ENCODE data around the gene MCRIP2. TPM values are rescaled to one million over a fixed set of nuclear protein-coding genes. Genes with fewer than 3 reads are reported as not detected.

MCRIP2 gene
- total and polyA plus RNA-seq, 2 of the 8 experiments (the other 6 are each of a cell fraction or from before 2014, with no cell fraction given) = 45.4 to 75.5 TPM

DNA sequence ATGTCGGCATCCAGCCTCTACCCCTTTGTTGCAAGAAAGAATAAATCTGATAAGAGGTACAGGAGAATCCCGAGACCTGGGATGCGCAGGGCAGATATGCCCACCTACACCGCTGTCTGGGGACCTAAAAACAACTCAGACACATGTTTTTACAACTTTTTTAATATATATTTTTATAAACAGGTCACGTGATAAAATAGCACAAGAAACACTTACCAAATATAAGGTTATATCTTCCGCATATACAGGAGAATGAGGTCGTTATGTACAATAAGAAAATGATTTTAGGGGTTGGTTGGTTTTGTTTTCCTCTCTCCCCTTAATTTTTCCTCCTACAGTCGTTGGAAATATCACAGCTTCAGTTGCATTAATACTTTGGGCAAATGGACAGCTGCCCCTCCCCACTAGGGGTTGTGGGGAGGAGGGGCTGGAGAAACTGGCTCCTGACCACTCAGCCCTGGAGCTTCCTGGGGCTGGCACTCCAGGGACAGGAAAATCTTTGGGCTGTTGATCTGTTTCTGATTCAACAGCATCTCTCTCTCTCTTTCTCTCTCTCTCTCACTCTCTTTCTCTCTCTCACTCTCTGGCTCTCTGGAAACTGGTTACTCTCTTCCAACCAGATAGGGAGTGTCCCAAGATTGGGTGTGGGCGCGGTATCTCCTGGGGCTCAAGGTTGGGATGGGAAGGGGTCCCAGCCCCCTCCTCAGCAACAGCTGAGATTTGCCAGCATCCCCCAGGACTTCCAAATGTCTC, 50.9 kb downstream of the MCRIP2 start:
- WGBS, 2 experiments (ENCODE audit: extremely low coverage in 1 of 2, insufficient coverage in 1 of 2, insufficient read length in 1 of 2, insufficient replicate concordance in 2 of 2, low coverage in 1 of 2, low lambda C conversion rate in 2 of 2, missing lambda C conversion rate in 1 of 2) = 75% methylated on average over 10 of the region's 10 CpGs; no CpG with 5 or more reads in 1 of the 2 experiments
- Histone ChIP-seq H2BK15ac (ENCODE audit: low read length) (no peak overlapping the region), H4K20me1 (replicated peaks in 1 of 2; ENCODE audit: control insufficient read depth in 1 of 2, insufficient read depth in 2 of 2, low read length in 2 of 2) (peaks cover 0 to 11% of the 10 kb centered on the region in 2 experiments), H3K4me3 (ENCODE audit: extremely low read depth in 1 of 4, insufficient read depth in 2 of 4, low read depth in 3 of 4, low read length in 4 of 4) (no peak overlapping the region), H3K4ac (replicated peaks; ENCODE audit: insufficient read length, low read depth, low read length) (no peak overlapping the region), H3K79me1 (ENCODE audit: low read depth, low read length) (peaks cover 4% of the 10 kb centered on the region), H3K9me3 (ENCODE audit: insufficient read depth in 2 of 2, low read depth in 1 of 2, low read length in 1 of 2) (no peaks in the 10 kb centered on the region), H3K27ac (ENCODE audit: low read depth, low read length) (no peak overlapping the region), H3K14ac (ENCODE audit: insufficient read length) (no peak overlapping the region), H3K9ac (replicated peaks in 1 of 4; ENCODE audit: extremely low read depth in 1 of 4, low read depth in 3 of 4, low read length in 3 of 4) (no peak overlapping the region), H2BK20ac (ENCODE audit: low read length) (no peak overlapping the region), H2BK120ac (replicated peaks; ENCODE audit: low read depth, low read length) (no peak overlapping the region), H3K4me2 (ENCODE audit: insufficient read depth in 1 of 2, low read depth in 2 of 2, low read length in 2 of 2) (no peak overlapping the region; a peak in 1 of 4 replicates), H3K23ac (ENCODE audit: insufficient read length) (no peak overlapping the region), H2BK5ac (ENCODE audit: low read depth, low read length) (no peak overlapping the region), H3K4me1 (replicated peaks in 1 of 4; ENCODE audit: control insufficient read depth in 3 of 4, insufficient read depth in 4 of 4, low read length in 3 of 4) (peaks cover 0 to 23% (median 15%) of the 10 kb centered on the region in 4 experiments; a peak in 5 of 7 replicates), H2BK12ac (ENCODE audit: low read depth, low read length) (no peak overlapping the region), H2AFZ (ENCODE audit: low read length) (no peak overlapping the region), H2AK5ac (ENCODE audit: low read depth, low read length) (no peak overlapping the region), H3K27me3 (replicated peaks in 1 of 4; ENCODE audit: control insufficient read depth in 3 of 4, extremely low read depth in 1 of 4, insufficient read depth in 3 of 4, low read length in 3 of 4) (peaks cover 1 to 53% (median 34%) of the 10 kb centered on the region in 4 experiments), H4K8ac (ENCODE audit: extremely low read depth, insufficient read depth, low read length) (no peak overlapping the region), H3K23me2 (ENCODE audit: low read depth, low read length) (peaks cover 15% of the 10 kb centered on the region), H3K18ac (ENCODE audit: extremely low read depth, low read length) (no peak overlapping the region), H4K5ac (ENCODE audit: insufficient read length, low read depth, low read length) (no peak overlapping the region), H3K36me3 (ENCODE audit: control insufficient read depth in 2 of 4, insufficient read depth in 4 of 4, low read length in 3 of 4) (no peaks in the 10 kb centered on the region), H4K91ac (replicated peaks; ENCODE audit: insufficient read length, low read length) (no peak overlapping the region), H3K79me2 (ENCODE audit: control insufficient read depth in 1 of 2, insufficient read depth in 2 of 2, low read length in 2 of 2) (no peaks in the 10 kb centered on the region), H3K56ac (replicated peaks; ENCODE audit: insufficient read length, low read depth, low read length) (no peak overlapping the region)
- DNase-seq (ENCODE audit: low read depth in 1 of 2, low spot score in 2 of 2) (no peak), FAIRE-seq (no peak)
- POLR2A ChIA-PET (ENCODE audit: partially characterized antibody) = interaction anchor here (1.1 to 4.6 kb wide), 4 partner anchors 10 to 40 kb away, joined by 3 to 48 read pairs (median 6); partner anchors contain the start of genes ANTKMT, JMJD8, RHBDL1 and STUB1
- CTCF ChIA-PET (ENCODE audit: partially characterized antibody) = interaction anchor here (0.9 to 2.0 kb wide), 5 partner anchors 11 to 93 kb away, joined by 3 to 7 read pairs (median 6); no protein-coding TSS in a partner anchor
- TF ChIP-seq RNF2 (IDR thresholded peaks at IDR 0.05; ENCODE audit: borderline replicate concordance, low read depth, low read length, missing control alignments, poor library complexity, severe bottlenecking) (no peak), KDM1A (IDR thresholded peaks at IDR 0.05; ENCODE audit: borderline replicate concordance, low read length) (no peak), GTF2F1 (IDR thresholded peaks at IDR 0.05; ENCODE audit: borderline replicate concordance, low read depth, low read length) (no peak), RXRA (IDR thresholded peaks at IDR 0.05; ENCODE audit: insufficient read depth, low read depth, low read length) (no peak), JUND (IDR thresholded peaks at IDR 0.05; ENCODE audit: low read length) (no peak), TBP (IDR thresholded peaks at IDR 0.05; ENCODE audit: low read depth, low read length) (no peak), SP4 (IDR thresholded peaks at IDR 0.05; ENCODE audit: low read length) (no peak), EGR1 (IDR thresholded peaks at IDR 0.05; ENCODE audit: borderline replicate concordance, low read depth, low read length) (no peak), BCL11A (IDR thresholded peaks at IDR 0.05; ENCODE audit: low read depth in 2 of 2, low read length in 2 of 2) (no peak)
- TF ChIP-seq, protein P1, sequence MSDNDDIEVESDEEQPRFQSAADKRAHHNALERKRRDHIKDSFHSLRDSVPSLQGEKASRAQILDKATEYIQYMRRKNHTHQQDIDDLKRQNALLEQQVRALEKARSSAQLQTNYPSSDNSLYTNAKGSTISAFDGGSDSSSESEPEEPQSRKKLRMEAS (IDR thresholded peaks at IDR 0.05) = no peak

All from H1 (cell line).